COLO829 (cell line): ENCODE measurements around the gene CHORDC1.
A peak's percentile ranks its signal among the peaks of the same experiment; 100 is the strongest.
"Not testable (repeated sequence)": the region's sequence is repeated elsewhere in the genome, so short reads cannot be mapped to it uniquely, and the experiment has no call there.

ENCODE experiments used
- DNase-seq: peaks from one replicate; pipeline ENCODE4 v3.0.0; 2012; ENCODE audit warnings: low spot score

CHORDC1 gene

DNA sequence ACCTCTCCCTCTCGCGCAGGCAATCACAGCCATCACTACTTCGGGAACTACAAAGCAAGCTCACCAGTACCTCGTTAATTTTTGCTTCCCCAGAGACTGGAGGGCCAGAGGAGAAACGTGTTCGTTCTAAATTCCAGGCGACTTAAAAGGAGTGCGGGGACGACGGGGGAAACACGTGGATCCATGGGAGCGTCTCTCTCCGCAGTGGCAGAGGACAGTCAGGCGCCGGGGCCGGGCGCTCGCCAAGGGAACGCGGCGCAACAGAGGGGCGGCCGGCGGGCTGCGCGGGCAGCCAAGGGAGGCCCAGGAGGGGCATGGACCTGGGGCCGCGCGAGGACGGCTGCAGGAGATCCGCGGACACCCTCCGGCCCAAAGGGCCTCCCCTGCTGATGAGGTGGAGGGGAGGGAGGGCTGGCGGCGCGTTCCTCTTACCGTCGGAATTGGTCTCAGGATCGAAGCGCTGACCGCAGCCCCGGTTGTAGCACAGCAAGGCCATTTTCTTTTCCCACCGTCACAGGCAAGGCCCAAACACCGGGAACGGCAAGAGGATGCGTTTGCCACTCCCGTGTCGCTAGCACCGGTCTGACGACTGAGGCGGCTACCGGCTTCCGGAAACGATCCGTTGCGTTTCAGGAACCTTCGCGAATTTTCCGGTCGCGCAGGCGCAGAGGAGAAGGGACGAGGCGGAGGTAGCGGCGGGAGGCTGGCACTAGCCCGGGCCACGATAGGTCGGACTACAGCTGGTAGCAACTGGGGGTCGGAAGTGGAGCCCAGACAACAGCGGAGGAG is at the start of gene CHORDC1:
CHORDC1 (minus strand) TSS at position 591 of the 789 bp plus-strand sequence; CDS start at position 496, 95 bp downstream.
- peak; percentile 81 for DNase-seq

DNA sequence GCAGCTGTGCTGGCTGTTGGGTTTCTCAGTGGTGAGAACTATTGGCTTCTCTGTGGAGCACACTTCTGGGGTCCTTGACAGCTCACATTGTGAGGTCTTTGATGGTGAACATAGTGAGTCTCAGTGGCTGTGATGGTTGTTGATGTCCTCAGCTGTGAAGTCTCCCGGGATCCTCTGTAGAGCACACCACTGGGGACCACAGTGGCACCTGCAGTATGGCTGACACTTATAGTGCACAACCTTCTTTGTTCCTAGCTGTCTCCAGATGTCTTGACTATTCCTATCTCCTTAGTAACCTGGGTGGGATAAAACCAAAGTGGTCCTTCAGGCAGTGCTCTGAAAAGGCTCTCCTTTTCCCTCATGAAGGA is 34.3 kb upstream of the CHORDC1 start:
- no peak for DNase-seq

DNA sequence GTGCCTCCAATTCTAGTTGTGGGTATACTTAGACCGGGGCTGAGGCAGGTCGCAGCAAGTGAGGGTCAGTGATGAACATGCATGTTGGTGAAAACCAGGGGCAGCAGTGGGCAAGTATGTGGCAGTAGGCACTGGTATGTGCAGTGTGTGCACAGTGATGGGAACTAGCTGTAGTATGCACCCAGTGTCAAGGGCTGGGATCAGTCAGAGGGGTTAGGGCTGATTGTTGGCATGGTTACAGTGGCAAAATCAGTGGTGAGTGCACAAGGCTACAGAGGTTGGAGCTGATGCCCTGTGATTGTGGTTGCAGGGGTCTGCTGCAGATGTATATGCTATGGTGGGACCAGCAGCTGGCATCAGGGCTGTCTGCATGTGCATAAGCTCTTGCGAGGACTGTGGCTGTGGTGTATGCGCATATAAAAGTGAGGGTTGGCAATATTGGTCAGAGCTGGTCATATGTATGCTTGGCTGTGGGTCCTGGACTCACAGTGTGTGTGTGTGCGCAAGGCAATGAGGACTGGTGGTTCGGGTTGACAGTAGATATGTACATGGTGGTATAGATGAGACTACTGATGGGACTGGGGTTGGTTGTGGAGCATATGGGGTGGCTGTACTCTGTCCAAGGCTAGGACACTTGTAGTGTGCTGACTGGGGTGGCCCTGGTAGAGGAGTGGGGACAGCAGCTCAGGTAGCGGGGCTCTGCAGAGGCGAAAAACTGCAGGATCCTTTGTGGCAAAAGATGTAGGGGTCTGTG is 33.7 kb upstream of the CHORDC1 start:
- no peak for DNase-seq

GRCh38 chr11:90254065-90254464 is 31.2 kb upstream of the CHORDC1 start:
- no peak for DNase-seq

- DNase-seq, result no peak
Measured at GRCh38 chr11:90252053-90252452, 29.2 kb upstream of the CHORDC1 start.

- no peak for DNase-seq
Measured at GRCh38 chr11:90251599-90251998, 28.8 kb upstream of the CHORDC1 start.

GRCh38 chr11:90250970-90251369 is 28.1 kb upstream of the CHORDC1 start:
- no peak for DNase-seq

DNA sequence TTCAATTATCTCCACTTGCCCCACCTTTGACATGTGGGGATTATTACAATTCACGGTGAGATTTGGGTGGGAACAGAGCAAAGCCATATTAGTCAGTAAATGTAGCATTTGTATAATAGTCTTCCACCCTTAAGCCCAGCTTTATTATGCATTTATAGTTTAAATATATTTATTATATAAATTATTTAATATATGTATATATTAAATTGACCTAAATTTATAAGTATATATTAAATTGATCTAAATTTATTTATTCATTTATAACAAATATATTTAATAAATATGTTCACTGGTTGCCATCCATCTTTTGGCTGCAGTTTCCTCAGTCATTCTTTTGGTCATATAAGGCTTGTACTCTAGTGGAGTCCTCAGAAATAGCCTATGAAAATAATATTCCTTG is 23.6 kb upstream of the CHORDC1 start:
- no peak for DNase-seq

DNA sequence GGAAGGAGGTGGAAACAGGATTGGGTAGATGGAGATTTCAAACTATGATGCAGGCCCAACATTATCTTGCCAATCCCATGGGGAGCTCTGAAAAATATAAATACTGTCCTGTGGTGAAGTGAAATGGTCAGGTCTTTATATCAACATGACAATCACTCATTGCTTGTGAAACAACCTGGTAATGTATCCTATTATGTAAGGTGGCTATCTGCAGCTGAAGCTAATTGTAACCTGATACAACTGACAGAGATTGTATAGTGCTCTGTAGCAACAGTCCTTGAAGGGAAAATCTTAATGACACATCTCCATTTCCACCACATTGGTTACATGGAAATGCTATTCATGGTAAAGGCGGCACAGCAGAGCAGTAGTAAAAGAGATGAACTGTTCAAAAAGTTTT is 20.7 kb upstream of the CHORDC1 start:
- no peak for DNase-seq

GRCh38 chr11:90242894-90243416 is 20.1 kb upstream of the CHORDC1 start:
- no peak for DNase-seq

DNA sequence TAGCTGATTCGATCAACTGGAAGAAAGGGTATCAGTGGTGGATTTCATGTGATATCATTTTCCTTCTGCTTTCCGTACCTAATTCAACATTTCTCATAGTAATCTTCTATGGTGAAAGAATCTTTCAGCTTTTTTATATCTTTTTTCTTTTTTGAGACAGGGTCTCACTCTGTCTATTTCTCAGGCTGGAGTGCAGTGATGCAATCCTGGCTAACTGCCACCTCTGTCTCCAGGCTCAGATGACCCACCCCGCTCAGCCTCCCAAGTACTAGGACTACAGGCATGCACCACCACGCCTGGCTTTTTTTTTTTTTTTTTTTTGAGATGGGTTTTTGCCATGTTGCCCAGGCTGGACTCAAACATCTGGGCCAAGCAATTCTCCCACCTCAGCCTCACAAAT is 18.6 kb upstream of the CHORDC1 start:
- DNase-seq, result no peak

DNA sequence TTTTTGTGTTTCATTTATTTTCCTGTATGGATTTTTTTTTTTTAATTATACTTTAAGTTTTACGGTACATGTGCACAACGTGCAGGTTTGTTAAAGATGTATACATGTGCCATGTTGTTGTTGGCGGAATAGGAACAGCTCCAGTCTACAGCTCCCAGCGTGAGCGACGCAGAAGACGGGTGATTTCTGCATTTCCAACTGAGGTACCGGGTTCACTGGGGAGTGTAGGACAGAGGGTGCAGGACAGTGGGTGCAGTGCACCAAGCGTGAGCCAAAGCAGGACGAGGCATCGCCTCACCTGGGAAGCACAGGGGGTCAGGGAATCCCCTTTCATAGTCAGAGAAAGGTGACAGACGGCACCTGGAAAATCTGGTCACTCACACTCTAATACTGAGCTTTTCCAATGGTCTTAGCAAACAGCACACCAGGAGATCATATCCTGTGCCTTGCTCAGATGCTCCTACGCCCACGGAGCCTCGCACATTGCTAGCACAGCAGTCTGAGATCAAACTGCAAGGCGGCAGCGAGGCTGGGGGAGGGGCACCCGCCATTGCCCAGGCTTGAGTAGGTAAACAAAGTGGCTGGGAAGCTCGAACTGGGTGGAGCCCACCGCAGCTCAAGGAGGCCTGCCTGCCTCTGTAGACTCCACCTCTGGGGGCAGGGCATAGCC is 17.3 kb upstream of the CHORDC1 start:
- DNase-seq, result not testable (repeated sequence)

DNA sequence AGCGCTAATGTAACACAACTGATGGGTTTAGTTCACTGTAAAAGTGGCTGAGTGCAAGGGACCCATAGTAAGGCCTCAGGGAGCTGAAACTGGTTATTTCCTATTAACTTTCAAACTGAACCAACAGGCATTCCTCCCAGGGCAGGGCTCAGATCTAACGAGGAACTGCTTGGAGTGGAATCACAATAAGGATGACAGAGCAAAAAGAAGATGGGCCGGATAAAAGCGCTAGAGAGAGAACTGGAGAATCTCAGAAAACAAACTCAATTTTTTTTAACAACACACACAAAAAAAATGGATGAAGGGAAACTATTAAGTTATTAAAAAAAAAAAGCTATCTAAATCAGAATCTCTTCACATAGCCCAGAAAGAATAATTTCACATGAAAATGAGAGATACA is 14.2 kb upstream of the CHORDC1 start:
- DNase-seq, result no peak

- DNase-seq, result no peak
Measured at GRCh38 chr11:90235526-90235925, 12.7 kb upstream of the CHORDC1 start.

- no peak for DNase-seq
Measured at GRCh38 chr11:90234977-90235376, 12.1 kb upstream of the CHORDC1 start.

DNA sequence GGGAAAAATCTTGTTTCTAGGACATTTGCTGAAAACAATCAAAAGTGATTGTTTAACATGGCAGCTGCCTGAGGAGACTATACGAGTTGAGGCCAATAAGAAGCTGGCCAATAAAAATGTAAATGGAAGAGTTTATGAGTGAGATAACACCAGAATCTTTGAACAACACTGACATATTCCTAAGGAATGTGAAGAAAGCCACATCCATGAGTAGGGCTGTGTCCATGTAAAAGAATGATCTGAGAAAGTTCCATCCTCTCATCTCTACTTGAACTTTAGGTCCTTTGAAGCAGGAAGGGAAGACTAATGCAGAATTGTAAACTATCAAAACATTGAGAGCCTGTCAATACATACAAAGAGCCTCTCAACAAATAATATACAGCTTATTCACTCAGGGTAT is 6.9 kb upstream of the CHORDC1 start:
- peak; percentile 41 for DNase-seq

DNA sequence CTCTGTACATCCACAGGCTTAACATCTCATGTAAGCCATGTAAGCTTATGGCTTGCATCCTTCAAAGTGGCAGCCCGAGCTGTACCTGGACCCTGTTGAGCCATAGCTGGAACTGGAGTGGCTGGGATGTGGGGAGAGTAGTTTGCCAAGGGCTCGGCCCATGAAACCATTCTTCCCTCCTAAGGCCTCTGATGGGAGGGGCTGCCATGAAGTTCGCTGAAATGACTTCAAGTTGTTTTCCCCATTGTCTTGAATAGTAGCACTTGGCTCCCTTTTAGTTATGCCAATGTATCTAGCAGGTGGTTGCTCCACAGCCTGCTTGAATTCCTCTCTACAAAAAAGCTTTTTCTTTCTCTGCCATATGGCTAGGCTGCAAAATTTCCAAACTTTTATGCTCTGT is 5.2 kb upstream of the CHORDC1 start:
- DNase-seq, result no peak

DNA sequence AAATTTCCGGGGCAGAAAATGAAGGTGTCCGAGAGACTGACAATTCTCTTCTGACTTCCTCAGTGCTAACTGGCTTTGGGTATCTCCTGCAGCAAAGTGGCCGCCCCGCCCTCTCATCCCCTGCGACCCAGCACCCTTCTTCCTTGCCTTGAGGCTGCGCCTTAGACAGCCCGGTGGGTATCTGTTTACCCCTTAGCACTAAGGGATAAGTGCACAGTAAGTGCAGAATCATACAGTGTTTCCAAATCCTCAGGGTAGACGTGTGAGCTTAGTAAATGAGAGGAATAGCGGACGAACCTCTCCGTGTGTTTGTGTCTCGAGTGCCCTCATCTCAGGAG is 368 bp upstream of the CHORDC1 start:
- DNase-seq, result no peak

DNA sequence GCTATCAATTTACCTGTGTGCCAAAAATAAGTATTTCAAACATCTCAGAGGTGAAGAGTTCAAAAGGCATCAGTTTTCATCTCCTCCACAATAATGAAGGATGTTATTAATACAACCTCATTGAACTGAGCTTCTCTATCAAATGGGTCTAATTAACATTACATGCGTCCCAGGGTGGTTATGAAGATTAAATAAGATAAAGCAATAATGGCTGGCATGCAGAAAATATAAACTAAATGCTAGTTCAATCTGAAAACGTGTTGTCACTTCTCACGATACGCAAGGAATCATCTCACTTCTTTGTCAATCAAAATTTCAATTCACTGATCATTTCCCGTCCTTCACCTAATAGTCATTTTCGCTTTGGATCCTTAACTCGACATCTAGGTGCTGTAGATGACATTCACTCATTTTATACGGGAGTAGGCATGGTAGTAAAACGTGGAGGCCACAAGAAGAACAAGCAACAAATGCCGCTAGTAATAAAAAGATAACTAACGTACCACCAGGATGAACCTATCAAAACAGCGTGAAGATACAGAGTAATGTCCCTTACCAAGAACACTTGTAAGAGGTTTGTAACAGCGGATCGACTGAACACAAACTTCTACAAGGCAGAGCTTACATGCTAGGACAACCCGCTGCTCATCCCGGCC is 918 bp downstream of the CHORDC1 start:
- no peak for DNase-seq

DNA sequence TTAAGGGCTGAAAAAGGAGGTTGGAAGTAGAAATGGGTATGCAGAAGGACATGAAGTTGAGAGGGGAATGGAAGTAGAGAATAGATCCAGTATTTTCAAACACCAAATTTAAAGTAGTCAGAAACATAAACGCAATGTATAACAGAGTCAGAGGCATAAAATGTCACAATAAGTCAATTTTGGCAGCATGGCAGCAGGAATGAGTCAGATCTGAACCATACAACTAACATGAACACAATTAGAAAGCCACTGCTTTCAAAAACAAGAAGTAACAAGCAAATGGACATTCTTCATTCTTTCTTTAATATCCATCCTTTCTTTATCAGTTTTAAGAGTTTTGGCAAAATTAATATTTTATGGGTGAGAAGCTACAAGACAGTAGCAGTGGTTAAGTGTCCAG is 2.5 kb downstream of the CHORDC1 start:
- DNase-seq, result no peak

GRCh38 chr11:90219438-90219837 is 3.4 kb downstream of the CHORDC1 start:
- DNase-seq, result no peak

GRCh38 chr11:90218606-90219005 is 4.2 kb downstream of the CHORDC1 start:
- no peak for DNase-seq
